Lung (tissue), 12 donors: ENCODE results near the gene SLC2A2. TPM values are rescaled to one million over a fixed set of nuclear protein-coding genes. Genes with fewer than 3 reads are reported as not detected.

Experiments
- ATAC-seq: fragments of 200-7000 bp; cut with Tn5 transposase; one replicate; pipeline ENCODE4 v1.9.1; 2020; ENCODE audit warnings: moderate number of reproducible peaks; ENCODE audit not compliant: insufficient read depth, low FRiP score
- DNase-seq, 3 donors: peaks; one replicate each; pipeline ENCODE4 v3.0.0-alpha.2; 2013 to 2017
- H3K27ac ChIP-seq, 2 donors: one replicate each; pipeline ENCODE4 v1.5.1; 2013; ENCODE audit warnings: mild to moderate bottlenecking in 2 of 2, moderate library complexity in 2 of 2, control low read depth in 1 of 2, inconsistent platforms in 1 of 2, low read depth in 1 of 2, low read length in 1 of 2
- H3K27me3 ChIP-seq, 3 donors: one replicate each; pipeline ENCODE4 v1.5.1; 2013; ENCODE audit warnings: low read length in 2 of 3; ENCODE audit not compliant: control insufficient read depth in 3 of 3, insufficient read depth in 3 of 3
- H3K36me3 ChIP-seq, 4 donors: one replicate each; pipeline ENCODE4 v1.5.1; 2013; ENCODE audit warnings: low read length in 4 of 4, mild to moderate bottlenecking in 1 of 4, moderate library complexity in 1 of 4; ENCODE audit not compliant: control insufficient read depth in 4 of 4, insufficient read depth in 4 of 4
- H3K4me1 ChIP-seq, 5 donors: one replicate each; pipeline ENCODE4 v1.5.1; 2013; ENCODE audit warnings: low read length in 5 of 5, mild to moderate bottlenecking in 2 of 5, moderate library complexity in 1 of 5; ENCODE audit not compliant: control insufficient read depth in 5 of 5, insufficient read depth in 5 of 5
- H3K4me3 ChIP-seq: one replicate; pipeline ENCODE4 v1.5.1; 2013; ENCODE audit warnings: mild to moderate bottlenecking, control low read depth, moderate library complexity
- H3K9ac ChIP-seq, 2 donors: one replicate each; pipeline ENCODE4 v1.5.1; 2013; ENCODE audit warnings: low read length in 2 of 2, control low read depth in 1 of 2; ENCODE audit not compliant: insufficient read depth in 1 of 2
- H3K9me3 ChIP-seq, 4 donors: one replicate each; pipeline ENCODE4 v1.5.1; 2013; ENCODE audit warnings: low read length in 3 of 4, mild to moderate bottlenecking in 1 of 4, moderate library complexity in 1 of 4; ENCODE audit not compliant: control insufficient read depth in 4 of 4, insufficient read depth in 3 of 4
- WGBS, 2 donors: extraction: QIAGEN DNeasy Blood & Tissue Kit; methylation state at CpG; one replicate each; pipeline ENCODE4 v1.1.7; 2013; 5-methylcytosine and 5-hydroxymethylcytosine counted together
- polyA plus RNA-seq, 2 donors: library from polyadenylated mRNA; stranded (reverse); fragments of 200-250 nt; gene quantifications; one replicate each; pipeline ENCODE4 v1.2.1, GENCODE V29; 2013
- total RNA-seq, 2 donors: library from RNA; depleted of rRNA in 1 of 2; stranded (reverse); fragments of >200 nt in 1 of 2; gene quantifications; one replicate each; pipeline ENCODE4 v1.2.1, GENCODE V29; 2014 to 2021
- TF ChIP-seq, protein P1 (sequence below): IDR thresholded peaks from 2 replicates; pipeline ENCODE4 v1.5.1; 2012; ENCODE audit warnings: mild to moderate bottlenecking; ENCODE audit errors: control extremely low read depth, extremely low read depth
- donor health status: control.
- donor health status: control.
- donor health status: Bipolar disorder and iron deficiency.
- donor health status: healthy.
- donor health status: DM: yes; HTN: yes; CAD: no.

The SLC2A2 gene
- total and polyA plus RNA-seq, 4 donors, result 0.12 TPM; not detected in 3

GRCh38 chr3:170989100-170989648 is 37.3 kb downstream of the SLC2A2 start:
- ATAC-seq, result no peak

DNA sequence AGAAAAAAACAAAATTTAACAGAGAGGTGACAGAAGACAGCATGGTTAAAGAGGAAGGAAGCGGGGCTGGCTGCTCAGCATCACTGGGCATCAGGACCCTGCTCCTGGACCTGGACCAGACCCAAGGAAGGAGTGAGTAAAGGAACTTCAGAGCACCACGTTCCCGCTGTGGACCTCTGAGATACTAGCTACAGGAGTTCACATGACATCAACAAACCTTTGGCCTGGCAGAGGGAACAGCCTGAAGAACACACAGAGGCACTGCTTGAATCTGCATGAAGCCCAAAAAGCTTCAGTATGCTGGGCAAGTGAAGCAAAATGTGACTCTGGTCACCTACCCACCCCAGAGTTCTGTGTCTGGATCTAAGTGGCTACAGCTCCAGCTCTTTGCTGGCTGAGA is 38.1 kb downstream of the SLC2A2 start:
- DNase-seq, result no peak
- Histone ChIP-seq H3K9me3 (no peaks in the 10 kb centered on the region), H3K27ac (no peak overlapping the region), H3K4me3 (no peak overlapping the region), H3K4me1 (no peaks in the 10 kb centered on the region), H3K27me3 (no peaks in the 10 kb centered on the region), H3K9ac (no peak overlapping the region), H3K36me3 (no peaks in the 10 kb centered on the region)
- TF ChIP-seq, protein P1, sequence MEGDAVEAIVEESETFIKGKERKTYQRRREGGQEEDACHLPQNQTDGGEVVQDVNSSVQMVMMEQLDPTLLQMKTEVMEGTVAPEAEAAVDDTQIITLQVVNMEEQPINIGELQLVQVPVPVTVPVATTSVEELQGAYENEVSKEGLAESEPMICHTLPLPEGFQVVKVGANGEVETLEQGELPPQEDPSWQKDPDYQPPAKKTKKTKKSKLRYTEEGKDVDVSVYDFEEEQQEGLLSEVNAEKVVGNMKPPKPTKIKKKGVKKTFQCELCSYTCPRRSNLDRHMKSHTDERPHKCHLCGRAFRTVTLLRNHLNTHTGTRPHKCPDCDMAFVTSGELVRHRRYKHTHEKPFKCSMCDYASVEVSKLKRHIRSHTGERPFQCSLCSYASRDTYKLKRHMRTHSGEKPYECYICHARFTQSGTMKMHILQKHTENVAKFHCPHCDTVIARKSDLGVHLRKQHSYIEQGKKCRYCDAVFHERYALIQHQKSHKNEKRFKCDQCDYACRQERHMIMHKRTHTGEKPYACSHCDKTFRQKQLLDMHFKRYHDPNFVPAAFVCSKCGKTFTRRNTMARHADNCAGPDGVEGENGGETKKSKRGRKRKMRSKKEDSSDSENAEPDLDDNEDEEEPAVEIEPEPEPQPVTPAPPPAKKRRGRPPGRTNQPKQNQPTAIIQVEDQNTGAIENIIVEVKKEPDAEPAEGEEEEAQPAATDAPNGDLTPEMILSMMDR, result no peak
- ATAC-seq, result no peak
- WGBS, 2 donors, result 71 to 75% methylated on average over 3 of the region's 3 CpGs

More at GRCh38 chr3:170989100-170989648, 37.3 kb downstream of the SLC2A2 start:
- no peaks in the 10 kb centered on the region for H3K27me3 ChIP-seq
- no peak for DNase-seq
- H3K9me3 ChIP-seq, result no peaks in the 10 kb centered on the region
- H3K27ac ChIP-seq, result no peak overlapping the region
- no peaks in the 10 kb centered on the region for H3K36me3 ChIP-seq
- TF ChIP-seq, protein P1, result no peak
- WGBS, 2 donors, result 84 to 95% methylated on average over 5 of the region's 5 CpGs
- H3K9ac ChIP-seq, result no peak overlapping the region
- no peak overlapping the region for H3K4me3 ChIP-seq
- no peaks in the 10 kb centered on the region for H3K4me1 ChIP-seq

DNA sequence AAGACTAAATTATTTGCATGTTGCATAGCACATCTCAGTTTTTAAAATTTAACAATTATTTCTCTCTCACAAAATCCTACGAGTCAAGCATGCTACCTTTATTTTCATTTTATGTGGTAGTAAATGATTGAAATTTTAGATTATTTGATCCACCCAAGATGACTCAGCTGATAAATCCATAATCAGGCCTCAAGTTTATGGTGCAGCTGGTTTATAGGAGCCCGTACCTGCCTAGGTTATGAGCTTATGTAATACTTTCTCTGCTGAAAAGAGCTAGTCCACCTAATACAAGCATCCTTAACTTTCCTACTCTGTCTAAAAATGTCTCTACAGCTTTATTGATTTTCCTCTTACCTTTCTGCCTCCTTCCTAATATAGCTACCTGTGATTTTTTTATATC is 41.2 kb downstream of the SLC2A2 start:
- Histone ChIP-seq H3K9ac (no peak overlapping the region), H3K9me3 (no peaks in the 10 kb centered on the region), H3K27me3 (no peaks in the 10 kb centered on the region), H3K27ac (no peak overlapping the region), H3K36me3 (no peaks in the 10 kb centered on the region), H3K4me1 (no peaks in the 10 kb centered on the region), H3K4me3 (no peak overlapping the region)
- no peak for DNase-seq
- TF ChIP-seq, protein P1, result no peak
- WGBS, 2 donors, result 93 to 98% methylated on average over 2 of the region's 2 CpGs
- no peak for ATAC-seq

GRCh38 chr3:170982733-170983132 is 43.8 kb downstream of the SLC2A2 start:
- Histone ChIP-seq H3K27ac (no peak overlapping the region), H3K4me3 (no peak overlapping the region), H3K9me3 (no peaks in the 10 kb centered on the region), H3K36me3 (no peaks in the 10 kb centered on the region), H3K27me3 (peaks cover 0 to 3% (median 0%) of the 10 kb centered on the region in 3 donors), H3K4me1 (no peaks in the 10 kb centered on the region), H3K9ac (no peak overlapping the region)
- 90 to 95% methylated on average over 2 of the region's 2 CpGs for WGBS, 2 donors
- ATAC-seq (no peak), DNase-seq (no peak)
- TF ChIP-seq, protein P1, result no peak
